ENCODE data around the gene TTC34. TPM values are rescaled to one million over a fixed set of nuclear protein-coding genes. Genes with fewer than 3 reads are reported as not detected.

Gene TTC34
- total and polyA plus RNA-seq, 3 donors from 2014 or later = 3.0 to 5.2 (median 4.1) TPM

GRCh38 chr1:2591233-2591580 lies 210.3 kb downstream of the TTC34 start:
- Histone ChIP-seq H3K4me1 (peaks cover 17% of the 10 kb centered on the region), H3K4me3 (no peak overlapping the region), H3K9me3 (no peaks in the 10 kb centered on the region), H3K27me3 (no peaks in the 10 kb centered on the region), H3K36me3 (ENCODE audit: low read depth, missing control alignments) (no peaks in the 10 kb centered on the region), H3K27ac (no peak overlapping the region)
- 90 to 96% methylated on average over 5 of the region's 5 CpGs for WGBS, 2 donors
- DNase-seq = no peak
- intact Hi-C loops (cut with DNase I; ENCODE audit: low total_unique reads) = no loop called here
- no peak for TF ChIP-seq CTCF (IDR thresholded peaks at IDR 0.05)

- Histone ChIP-seq H3K4me1 (peaks cover 17% of the 10 kb centered on the region), H3K36me3 (ENCODE audit: low read depth, missing control alignments) (no peaks in the 10 kb centered on the region), H3K9me3 (no peaks in the 10 kb centered on the region), H3K27me3 (no peaks in the 10 kb centered on the region), H3K4me3 (no peak overlapping the region), H3K27ac (no peak overlapping the region)
- no peak for DNase-seq
- 91 to 92% methylated on average over 6 to 31 of the region's 31 CpGs for WGBS, 2 donors
- intact Hi-C loops (cut with DNase I; ENCODE audit: low total_unique reads) = no loop called here
- TF ChIP-seq POLR2A (IDR thresholded peaks at IDR 0.05) = no peak
- no peak for TF ChIP-seq CTCF (IDR thresholded peaks at IDR 0.05)
These were observed 211.0 kb downstream of the TTC34 start for GRCh38 chr1:2590233-2591141.

GRCh38 chr1:2589431-2590232 lies 211.9 kb downstream of the TTC34 start:
- intact Hi-C loops (cut with DNase I; ENCODE audit: low total_unique reads) = no loop called here

GRCh38 chr1:2588661-2589430 lies 212.6 kb downstream of the TTC34 start:
- WGBS, 2 donors = 93 to 100% methylated on average over 3 to 22 of the region's 23 CpGs
- intact Hi-C loops (cut with DNase I; ENCODE audit: low total_unique reads) = no loop called here
- no peaks in the 10 kb centered on the region for H3K9me3 ChIP-seq
- no peaks in the 10 kb centered on the region for H3K27me3 ChIP-seq
- H3K4me1 ChIP-seq = peaks cover 21% of the 10 kb centered on the region
- TF ChIP-seq POLR2A (IDR thresholded peaks at IDR 0.05) = no peak
- no peak for TF ChIP-seq CTCF (IDR thresholded peaks at IDR 0.05)
- H3K27ac ChIP-seq = no peak overlapping the region
- H3K4me3 ChIP-seq = no peak overlapping the region
- H3K36me3 ChIP-seq (ENCODE audit: low read depth, missing control alignments) = no peaks in the 10 kb centered on the region
- no peak for DNase-seq

More at GRCh38 chr1:2589431-2590232, 211.9 kb downstream of the TTC34 start:
- H3K36me3 ChIP-seq (ENCODE audit: low read depth, missing control alignments) = no peaks in the 10 kb centered on the region
- H3K4me3 ChIP-seq = no peak overlapping the region
- H3K9me3 ChIP-seq = no peaks in the 10 kb centered on the region
- TF ChIP-seq POLR2A (IDR thresholded peaks at IDR 0.05) (no peak), CTCF (IDR thresholded peaks at IDR 0.05) (no peak)
- no peaks in the 10 kb centered on the region for H3K27me3 ChIP-seq
- H3K27ac ChIP-seq = no peak overlapping the region
- WGBS, 2 donors = 94 to 95% methylated on average over 19 to 25 of the region's 25 CpGs
- H3K4me1 ChIP-seq = peaks cover 25% of the 10 kb centered on the region
- no peak for DNase-seq
